ENCODE results near the gene MED9.

DNA sequence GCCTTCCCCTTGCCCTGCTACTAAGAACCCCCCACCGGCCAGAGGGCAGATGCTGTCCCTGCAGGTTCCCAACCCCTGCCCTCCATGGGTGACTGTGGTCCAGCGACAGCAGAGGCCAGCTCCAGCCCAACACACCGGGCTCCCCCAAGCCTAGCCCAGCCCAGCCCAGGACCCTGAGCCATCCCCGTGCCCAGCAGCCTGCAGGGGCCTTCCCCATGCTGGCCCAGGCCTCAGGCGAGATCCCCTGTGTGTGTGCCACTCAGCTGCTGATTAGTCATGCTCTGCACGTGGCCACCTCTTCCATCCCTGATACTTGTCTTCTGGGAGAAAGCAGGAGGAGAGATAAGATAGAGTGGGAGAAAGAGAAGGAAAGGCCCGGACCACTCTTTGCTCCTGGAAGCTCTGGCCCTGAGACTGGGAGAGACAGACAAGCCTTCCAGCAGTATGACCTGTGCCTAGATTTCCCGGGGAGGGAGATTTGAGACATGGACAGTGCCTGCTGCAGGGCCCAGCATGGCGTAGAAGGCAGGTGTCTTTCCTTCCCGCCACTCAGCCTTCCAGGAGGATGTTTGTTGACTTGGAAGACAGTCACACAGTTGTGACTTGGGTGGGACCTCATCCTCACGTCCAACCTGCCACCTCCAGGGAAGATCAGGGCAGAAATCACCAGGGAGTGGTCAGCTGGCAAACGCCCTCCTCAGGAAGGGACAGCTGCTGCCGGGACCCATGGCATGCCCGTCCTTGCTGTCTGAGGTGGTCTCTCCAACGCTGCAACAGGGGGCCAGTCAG, 60.7 kb downstream of the MED9 start:
- TF ChIP-seq, protein P1, sequence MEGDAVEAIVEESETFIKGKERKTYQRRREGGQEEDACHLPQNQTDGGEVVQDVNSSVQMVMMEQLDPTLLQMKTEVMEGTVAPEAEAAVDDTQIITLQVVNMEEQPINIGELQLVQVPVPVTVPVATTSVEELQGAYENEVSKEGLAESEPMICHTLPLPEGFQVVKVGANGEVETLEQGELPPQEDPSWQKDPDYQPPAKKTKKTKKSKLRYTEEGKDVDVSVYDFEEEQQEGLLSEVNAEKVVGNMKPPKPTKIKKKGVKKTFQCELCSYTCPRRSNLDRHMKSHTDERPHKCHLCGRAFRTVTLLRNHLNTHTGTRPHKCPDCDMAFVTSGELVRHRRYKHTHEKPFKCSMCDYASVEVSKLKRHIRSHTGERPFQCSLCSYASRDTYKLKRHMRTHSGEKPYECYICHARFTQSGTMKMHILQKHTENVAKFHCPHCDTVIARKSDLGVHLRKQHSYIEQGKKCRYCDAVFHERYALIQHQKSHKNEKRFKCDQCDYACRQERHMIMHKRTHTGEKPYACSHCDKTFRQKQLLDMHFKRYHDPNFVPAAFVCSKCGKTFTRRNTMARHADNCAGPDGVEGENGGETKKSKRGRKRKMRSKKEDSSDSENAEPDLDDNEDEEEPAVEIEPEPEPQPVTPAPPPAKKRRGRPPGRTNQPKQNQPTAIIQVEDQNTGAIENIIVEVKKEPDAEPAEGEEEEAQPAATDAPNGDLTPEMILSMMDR (IDR thresholded peaks at IDR 0.05; ENCODE audit: low read depth, low read length, poor library complexity, severe bottlenecking), result no peak
- TF ChIP-seq EZH2phosphoT487 (IDR thresholded peaks at IDR 0.05; ENCODE audit: borderline replicate concordance, low read length), result no peak
